ENCODE measurements around the gene TRHDE. TPM values are rescaled to one million over a fixed set of nuclear protein-coding genes. Genes with fewer than 3 reads are reported as not detected.
A peak's percentile ranks its signal among the peaks of the same experiment; 100 is the strongest.

Gene TRHDE
- total RNA-seq, 6 experiments from 2014 or later, result 65.7 to 106 (median 93.3) TPM

DNA sequence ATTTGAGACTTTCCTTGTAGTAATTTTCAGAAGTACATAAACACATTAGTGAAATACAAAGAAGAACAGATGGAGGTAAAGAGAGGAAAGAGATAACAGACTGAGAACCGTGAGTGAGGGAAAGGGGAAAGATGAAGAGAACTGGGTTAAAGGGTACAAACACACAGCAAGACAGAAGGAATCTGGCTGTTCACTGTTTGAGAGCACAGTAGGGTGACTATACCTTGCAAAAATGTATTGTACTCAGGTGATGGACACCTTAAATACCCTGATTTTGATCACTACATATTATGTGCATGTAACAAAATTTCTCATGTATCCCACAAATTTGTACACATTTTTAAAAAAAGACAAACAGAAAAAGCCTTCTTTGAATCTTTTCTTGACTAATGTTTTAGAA lies 2.7 kb upstream of the TRHDE start:
- Mint-ChIP-seq H3K27me3 (ENCODE audit: insufficient read depth) (no peaks in the 10 kb centered on the region; the same call in 1 of the 2 replicates), H3K4me3 (peak overlapping the region; percentile 98), H3K9me3 (peaks cover 5% of the 10 kb centered on the region; the same call in 1 of the 2 replicates), H3K27ac (peak overlapping the region; percentile 53), H3K36me3 (ENCODE audit: low read depth) (peaks cover 64% of the 10 kb centered on the region), H3K4me1 (ENCODE audit: low read depth) (peaks cover 46% of the 10 kb centered on the region)
- no peak for DNase-seq
- TF ChIP-seq, protein P1, sequence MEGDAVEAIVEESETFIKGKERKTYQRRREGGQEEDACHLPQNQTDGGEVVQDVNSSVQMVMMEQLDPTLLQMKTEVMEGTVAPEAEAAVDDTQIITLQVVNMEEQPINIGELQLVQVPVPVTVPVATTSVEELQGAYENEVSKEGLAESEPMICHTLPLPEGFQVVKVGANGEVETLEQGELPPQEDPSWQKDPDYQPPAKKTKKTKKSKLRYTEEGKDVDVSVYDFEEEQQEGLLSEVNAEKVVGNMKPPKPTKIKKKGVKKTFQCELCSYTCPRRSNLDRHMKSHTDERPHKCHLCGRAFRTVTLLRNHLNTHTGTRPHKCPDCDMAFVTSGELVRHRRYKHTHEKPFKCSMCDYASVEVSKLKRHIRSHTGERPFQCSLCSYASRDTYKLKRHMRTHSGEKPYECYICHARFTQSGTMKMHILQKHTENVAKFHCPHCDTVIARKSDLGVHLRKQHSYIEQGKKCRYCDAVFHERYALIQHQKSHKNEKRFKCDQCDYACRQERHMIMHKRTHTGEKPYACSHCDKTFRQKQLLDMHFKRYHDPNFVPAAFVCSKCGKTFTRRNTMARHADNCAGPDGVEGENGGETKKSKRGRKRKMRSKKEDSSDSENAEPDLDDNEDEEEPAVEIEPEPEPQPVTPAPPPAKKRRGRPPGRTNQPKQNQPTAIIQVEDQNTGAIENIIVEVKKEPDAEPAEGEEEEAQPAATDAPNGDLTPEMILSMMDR (IDR thresholded peaks at IDR 0.05), result no peak

DNA sequence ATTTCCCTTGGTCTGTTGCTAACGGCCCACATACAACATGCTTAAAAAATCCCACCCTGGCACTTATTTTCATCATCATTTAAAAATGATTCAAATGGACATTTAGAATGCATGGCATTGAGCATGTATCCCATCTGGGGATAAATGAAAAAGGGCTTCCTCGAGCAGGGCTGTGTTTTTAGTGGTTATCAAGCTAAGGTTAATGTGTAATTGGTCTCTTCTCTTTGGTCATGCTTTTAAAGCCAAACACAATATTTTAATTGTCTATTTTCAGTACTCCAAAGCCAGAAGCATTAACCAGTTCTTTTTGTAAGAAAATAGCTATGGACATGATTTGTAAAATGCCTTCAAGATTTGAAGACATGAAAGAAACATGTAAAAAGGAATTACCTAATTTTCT lies 1.9 kb upstream of the TRHDE start:
- H3K4me1 Mint-ChIP-seq (ENCODE audit: low read depth), result peaks cover 46% of the 10 kb centered on the region
- H3K9me3 Mint-ChIP-seq, result peaks cover 5% of the 10 kb centered on the region; the same call in 1 of the 2 replicates
- TF ChIP-seq, protein P1 (IDR thresholded peaks at IDR 0.05), result no peak
- peaks cover 61% of the 10 kb centered on the region for H3K36me3 Mint-ChIP-seq (ENCODE audit: low read depth)
- H3K4me3 Mint-ChIP-seq, result peak overlapping the region; percentile 98
- peak overlapping the region; percentile 91 for H3K27ac Mint-ChIP-seq
- no peak for DNase-seq
- no peaks in the 10 kb centered on the region; the same call in 1 of the 2 replicates for H3K27me3 Mint-ChIP-seq (ENCODE audit: insufficient read depth)

DNA sequence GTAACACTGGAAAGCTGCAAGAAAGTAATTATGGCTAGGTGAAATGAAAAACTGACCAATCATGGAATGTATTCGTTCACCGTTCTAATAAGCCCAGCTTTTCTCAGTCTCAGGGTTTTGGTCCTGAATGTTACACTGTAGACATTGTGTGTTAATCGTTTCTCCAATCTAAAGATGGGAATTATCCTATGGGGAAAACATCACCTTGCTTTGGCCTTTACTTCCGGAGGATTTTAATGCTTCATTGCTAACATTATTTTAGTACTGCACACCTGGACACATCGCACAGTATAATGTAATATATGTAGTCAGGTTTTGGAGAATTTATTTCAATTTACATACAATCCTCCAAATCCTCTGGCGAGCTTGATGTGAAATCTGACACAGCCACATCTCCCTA lies 1.2 kb upstream of the TRHDE start:
- Mint-ChIP-seq H3K4me3 (peak overlapping the region; percentile 98), H3K36me3 (ENCODE audit: low read depth) (peaks cover 59% of the 10 kb centered on the region), H3K9me3 (peaks cover 5% of the 10 kb centered on the region; the same call in 1 of the 2 replicates), H3K27ac (peak overlapping the region; percentile 91), H3K27me3 (ENCODE audit: insufficient read depth) (no peaks in the 10 kb centered on the region; the same call in 1 of the 2 replicates), H3K4me1 (ENCODE audit: low read depth) (peaks cover 47% of the 10 kb centered on the region)
- DNase-seq, result no peak
- TF ChIP-seq, protein P1 (IDR thresholded peaks at IDR 0.05), result no peak

DNA sequence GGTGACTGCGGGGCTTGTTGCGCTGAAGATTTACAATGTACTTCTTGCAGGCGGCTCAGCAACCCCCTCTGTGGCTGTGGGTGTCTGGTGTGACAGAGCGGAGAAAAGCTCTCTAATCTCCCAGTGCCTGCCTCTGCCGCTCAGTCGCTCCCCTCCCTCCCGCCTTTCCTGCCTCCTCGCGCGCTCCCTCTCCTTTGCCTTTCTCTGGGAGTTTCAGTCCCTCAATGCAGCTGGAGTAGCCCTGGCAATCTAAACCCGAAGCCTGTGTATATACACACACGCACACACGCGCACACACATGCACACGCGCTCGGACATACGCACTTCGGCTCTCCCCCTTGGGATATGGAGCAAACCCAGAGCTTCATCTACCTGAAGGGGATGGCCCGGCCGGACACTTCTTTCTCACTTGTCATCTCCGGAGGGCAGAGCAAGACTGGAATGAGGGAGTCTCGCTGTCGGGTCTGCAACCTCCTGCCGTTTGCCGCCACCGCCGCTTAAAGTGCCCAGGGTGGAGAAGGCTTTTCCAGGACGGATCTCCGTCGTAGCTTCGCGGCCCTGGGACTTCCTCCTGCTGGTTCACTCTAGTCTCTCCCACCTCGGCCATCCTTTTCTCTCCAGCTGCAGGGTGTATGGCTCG lies 599 bp upstream of the TRHDE start:
- Mint-ChIP-seq H3K9me3 (peaks cover 5% of the 10 kb centered on the region; the same call in 1 of the 2 replicates), H3K4me1 (ENCODE audit: low read depth) (peaks cover 47% of the 10 kb centered on the region), H3K27ac (peak overlapping the region; percentile 91), H3K27me3 (ENCODE audit: insufficient read depth) (no peaks in the 10 kb centered on the region; the same call in 1 of the 2 replicates), H3K4me3 (peak overlapping the region; percentile 98), H3K36me3 (ENCODE audit: low read depth) (peaks cover 57% of the 10 kb centered on the region)
- TF ChIP-seq, protein P1 (IDR thresholded peaks at IDR 0.05), result no peak
- DNase-seq, result peak; percentile 45

DNA sequence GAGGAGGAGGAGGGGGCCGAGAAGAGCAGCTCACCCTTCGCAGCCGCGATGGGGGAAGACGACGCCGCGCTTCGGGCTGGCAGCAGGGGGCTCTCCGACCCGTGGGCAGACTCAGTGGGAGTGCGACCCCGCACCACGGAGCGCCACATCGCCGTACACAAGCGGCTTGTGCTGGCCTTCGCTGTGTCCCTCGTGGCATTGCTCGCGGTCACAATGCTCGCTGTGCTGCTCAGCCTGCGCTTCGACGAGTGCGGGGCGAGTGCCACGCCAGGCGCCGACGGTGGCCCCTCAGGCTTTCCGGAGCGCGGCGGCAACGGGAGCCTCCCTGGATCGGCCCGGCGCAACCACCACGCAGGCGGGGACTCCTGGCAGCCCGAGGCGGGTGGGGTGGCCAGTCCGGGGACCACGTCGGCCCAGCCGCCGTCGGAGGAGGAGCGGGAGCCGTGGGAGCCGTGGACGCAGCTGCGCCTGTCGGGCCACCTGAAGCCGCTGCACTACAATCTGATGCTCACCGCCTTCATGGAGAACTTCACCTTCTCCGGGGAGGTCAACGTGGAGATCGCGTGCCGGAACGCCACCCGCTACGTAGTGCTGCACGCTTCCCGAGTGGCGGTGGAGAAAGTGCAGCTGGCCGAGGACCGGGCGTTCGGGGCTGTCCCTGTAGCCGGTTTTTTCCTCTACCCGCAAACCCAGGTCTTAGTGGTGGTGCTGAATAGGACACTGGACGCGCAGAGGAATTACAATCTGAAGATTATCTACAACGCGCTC lies 745 bp downstream of the TRHDE start:
- Mint-ChIP-seq H3K4me3 (peak overlapping the region; percentile 98), H3K4me1 (ENCODE audit: low read depth) (peaks cover 47% of the 10 kb centered on the region), H3K9me3 (peaks cover 5% of the 10 kb centered on the region; the same call in 1 of the 2 replicates), H3K36me3 (ENCODE audit: low read depth) (peaks cover 52% of the 10 kb centered on the region), H3K27me3 (ENCODE audit: insufficient read depth) (no peaks in the 10 kb centered on the region; the same call in 1 of the 2 replicates), H3K27ac (peak overlapping the region; percentile 94)
- TF ChIP-seq, protein P1 (IDR thresholded peaks at IDR 0.05), result peak; percentile 45; the same call in 1 of the 2 replicates
- DNase-seq, result peak; percentile 63
